ENCODE data around the gene CAMTA1.
A peak's percentile ranks its signal among the peaks of the same experiment; 100 is the strongest.

CAMTA1 gene

GRCh38 chr1:6777813-6778212, 7.4 kb upstream of the CAMTA1 start:
- no peak for DNase-seq

GRCh38 chr1:6779089-6779805, 6.0 kb upstream of the CAMTA1 start:
- no peak for DNase-seq

GRCh38 chr1:6782151-6782550, 3.1 kb upstream of the CAMTA1 start:
- DNase-seq: no peak

DNA sequence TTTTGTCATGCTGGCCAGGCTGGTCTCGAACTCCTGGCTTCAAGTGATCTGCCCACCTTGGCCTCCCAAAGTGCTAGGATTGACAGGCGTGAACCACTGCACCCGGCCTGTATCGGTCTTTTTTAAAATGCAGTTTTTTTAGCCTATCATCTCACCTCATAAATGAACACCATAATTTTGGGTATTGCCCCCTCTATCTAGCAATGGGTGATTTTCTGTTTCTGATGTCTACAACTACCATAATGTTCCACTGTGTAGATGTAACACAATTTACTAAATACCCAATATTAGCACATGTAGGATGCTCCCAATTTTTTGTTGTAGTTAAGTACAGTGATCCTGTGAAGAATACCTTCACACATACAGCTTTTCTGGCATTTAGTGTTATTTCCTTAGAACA, 2.0 kb upstream of the CAMTA1 start:
- no peak for DNase-seq

- no peak for DNase-seq
Observed at GRCh38 chr1:6783936-6784559, 1.2 kb upstream of the CAMTA1 start.

DNA sequence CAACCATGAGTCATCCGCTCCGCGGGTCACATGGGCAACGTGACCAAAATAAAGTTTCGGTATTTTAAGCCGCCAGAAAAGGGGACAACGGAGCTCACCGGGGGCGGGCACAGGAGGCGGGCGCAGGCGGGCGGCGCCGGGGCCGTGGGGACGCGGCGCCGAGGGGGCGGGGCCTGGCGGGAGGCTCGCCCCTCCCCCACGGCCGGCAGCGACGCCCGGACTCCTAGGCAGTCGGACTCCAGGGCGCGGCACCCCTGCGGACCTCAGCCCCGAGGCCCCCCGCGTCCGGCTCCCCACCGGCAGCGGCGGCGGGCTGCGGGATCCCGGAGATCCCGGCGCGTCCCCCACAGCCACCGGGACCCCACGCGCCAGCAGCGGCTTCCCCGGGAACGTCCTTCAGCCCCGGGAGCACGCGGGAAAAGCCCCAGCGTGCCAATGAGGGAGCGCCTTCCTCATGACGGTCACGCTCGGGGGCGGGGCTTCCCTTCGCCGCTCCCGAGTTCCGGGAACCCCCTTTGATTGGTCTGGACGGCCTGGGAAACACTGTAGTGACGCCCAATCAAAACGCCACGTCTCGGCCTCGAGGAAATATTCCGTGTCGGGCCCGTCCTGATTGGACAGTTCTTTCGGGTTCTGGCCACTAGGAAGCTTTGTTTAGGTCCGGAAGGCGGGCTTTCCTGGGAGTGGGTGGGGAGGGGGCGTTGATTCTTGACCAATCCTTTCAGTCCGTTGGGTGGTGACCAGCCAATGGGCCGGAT, 515 bp upstream of the CAMTA1 start:
- DNase-seq: peak; percentile 100

GRCh38 chr1:6785728-6786505, 663 bp downstream of the CAMTA1 start:
- peak; percentile 16 for DNase-seq

- DNase-seq: no peak
Observed at GRCh38 chr1:6788946-6789345, 3.7 kb downstream of the CAMTA1 start.

- DNase-seq: no peak
Observed at GRCh38 chr1:6790146-6790545, 4.9 kb downstream of the CAMTA1 start.

GRCh38 chr1:6794164-6794563, 8.9 kb downstream of the CAMTA1 start:
- peak; percentile 31 for DNase-seq

- no peak for DNase-seq
Observed at GRCh38 chr1:6795203-6795602, 9.9 kb downstream of the CAMTA1 start.

DNA sequence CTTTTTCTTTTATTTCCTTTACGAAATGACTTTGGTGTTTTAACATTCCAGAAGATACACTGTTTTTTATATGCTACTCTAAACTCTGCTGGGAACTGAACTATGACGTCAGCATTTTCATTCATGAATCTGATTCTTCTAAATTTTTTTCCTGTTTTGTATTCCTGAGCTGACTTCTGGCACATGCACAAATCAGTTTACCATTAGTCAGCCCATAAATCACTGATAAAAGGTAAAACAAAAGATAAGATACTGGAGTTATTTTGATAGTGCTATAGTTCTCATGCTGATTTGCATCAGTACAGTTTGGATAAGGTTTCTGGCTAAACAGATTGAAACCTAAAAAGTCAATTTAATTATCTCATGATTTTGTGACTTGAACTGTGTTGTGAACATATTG, 10.4 kb downstream of the CAMTA1 start:
- DNase-seq: no peak

DNA sequence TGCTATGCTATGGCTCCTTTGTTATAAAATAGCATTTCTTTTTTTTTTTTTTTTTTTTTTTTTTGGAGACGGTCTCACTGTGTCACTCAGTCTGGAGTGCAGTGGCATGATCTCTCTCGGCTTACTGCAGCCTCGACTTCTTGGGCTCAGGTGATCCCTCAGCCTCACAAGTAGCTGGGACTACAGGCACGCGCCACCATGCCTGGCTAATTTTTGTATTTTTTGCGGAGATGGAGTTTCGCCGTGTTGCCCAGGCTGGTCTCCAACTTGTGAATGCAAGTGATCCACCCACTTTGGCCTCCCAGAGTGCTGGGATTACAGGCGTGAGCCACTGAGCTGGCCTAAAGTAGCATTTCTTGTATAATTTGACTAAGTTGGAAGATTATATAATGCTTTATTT, 10.8 kb downstream of the CAMTA1 start:
- no peak for DNase-seq

DNA sequence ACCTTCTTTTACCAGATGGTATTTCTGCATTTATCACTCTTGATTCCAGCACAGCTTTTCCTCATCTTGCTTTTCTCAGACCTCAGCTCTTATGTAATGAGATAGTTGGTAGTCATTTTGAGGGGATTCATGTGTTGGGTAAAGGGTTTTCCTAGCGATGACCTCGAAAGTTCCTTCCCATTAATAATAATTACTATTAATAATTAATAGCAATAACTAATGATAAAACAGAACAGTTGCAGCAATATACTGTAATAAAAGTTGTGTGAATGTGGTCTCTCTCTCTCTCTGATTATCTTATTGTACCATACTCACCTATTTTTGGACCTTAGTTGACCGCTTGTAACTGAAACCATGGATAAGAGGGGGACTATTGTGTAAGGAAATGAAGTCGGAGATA, 14.2 kb downstream of the CAMTA1 start:
- DNase-seq: no peak

DNA sequence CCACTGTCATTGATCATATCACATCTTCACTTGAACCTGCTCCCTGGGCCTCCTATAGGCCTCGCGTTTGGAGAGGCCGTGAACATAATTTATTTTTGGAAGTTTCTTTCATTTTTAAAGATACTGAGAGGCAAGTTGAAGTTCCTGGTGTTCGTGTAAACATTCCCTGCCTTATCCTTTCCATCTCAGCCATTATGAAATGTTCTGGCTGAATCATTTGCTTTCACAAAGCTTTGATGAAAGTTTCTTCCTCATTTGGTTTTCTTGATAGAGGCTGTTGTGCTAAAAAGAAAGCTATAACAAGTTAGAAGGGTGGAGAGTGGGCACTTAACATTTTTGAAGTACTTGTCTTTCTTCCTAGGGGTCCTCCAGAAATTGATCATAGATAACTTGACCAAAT, 15.5 kb downstream of the CAMTA1 start:
- no peak for DNase-seq

GRCh38 chr1:6801199-6801598, 15.9 kb downstream of the CAMTA1 start:
- no peak for DNase-seq

DNA sequence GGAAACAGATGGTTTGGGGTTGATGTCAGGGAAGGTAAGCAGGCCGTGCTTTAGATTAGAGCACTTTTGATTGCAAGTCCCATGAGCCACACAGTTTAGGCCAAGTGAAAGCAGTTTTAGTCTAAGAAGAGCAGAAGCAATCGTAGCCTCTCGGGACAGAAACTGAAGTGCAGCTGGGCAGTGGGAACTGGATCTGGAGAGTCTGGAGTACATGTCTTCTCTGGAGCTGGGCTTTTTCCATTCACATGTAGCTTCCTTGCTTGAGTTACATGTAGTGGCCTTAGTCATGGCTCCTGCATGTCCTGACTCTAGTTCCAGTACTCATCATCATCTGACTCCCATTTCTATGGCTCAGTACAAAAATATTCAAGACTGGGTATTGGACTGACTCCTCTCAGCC, 16.7 kb downstream of the CAMTA1 start:
- no peak for DNase-seq

DNA sequence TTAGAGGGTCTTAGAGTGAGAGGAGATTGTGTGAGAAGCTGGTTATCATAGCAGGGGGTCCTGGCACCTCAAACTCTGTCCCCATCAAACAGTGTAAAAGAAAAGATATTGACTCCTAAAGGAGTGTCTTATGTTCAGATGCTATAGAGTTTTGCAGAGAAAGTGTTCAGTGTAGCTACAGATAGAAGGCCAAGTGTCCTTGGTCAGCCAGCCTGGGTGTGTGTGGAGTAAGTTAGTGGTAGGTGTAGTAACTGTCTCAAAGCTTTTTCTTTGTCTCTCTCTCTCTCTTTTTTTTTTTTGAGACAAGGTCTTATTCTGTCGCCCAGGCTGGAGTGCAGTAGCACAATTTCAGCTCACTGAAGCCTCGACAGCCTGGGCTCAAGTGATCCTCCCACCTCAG, 17.2 kb downstream of the CAMTA1 start:
- DNase-seq: no peak

GRCh38 chr1:6802893-6803292, 17.6 kb downstream of the CAMTA1 start:
- no peak for DNase-seq

GRCh38 chr1:6803357-6803756, 18.1 kb downstream of the CAMTA1 start:
- DNase-seq: no peak

DNA sequence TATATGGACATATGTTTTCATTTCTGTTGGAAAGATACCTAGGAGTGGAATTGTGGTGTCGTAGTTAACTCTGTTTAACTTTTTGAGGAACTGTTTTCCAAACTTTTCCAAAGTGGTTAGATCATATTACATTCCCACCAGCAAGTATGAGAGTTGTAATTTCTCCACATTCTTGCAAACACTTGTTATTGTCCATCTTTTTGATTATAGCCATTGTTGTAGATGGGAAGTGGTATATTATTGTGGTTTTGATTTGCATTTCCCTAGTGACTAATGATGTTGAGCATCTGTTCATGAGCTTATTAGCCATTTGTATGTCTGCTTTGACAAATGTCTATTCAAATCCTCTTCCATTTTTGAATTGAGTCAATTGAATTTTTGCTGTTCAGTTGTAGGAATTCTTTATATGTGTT, 19.8 kb downstream of the CAMTA1 start:
- DNase-seq: no peak

- no peak for DNase-seq
Observed at GRCh38 chr1:6807782-6808181, 22.5 kb downstream of the CAMTA1 start.

DNA sequence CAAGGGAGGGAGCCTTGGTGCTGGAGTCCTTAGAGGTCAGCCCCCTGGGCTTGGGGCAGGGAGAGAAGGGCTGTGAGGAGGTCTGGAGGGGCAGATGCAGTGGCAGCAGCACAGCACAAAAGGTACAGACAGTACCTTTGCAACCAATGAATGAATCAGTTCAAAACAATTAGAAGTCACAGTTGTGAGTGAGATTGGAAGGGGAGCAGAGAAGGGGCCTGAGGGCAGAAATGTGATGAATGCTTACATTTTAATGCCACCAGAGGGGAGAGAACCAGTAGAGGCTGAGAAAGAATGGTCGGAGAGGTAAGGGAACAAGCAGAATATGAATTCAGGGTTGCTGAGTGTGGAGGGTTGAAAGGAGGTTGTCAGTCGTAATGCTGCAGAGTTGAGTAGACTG, 24.2 kb downstream of the CAMTA1 start:
- no peak for DNase-seq

All from NCI-H1105 treated with DMSO at 0.1 percent for 48 hours (cell line).